ENCODE data around the gene AKR1C3.
"Not testable (repeated sequence)": the region's sequence is repeated elsewhere in the genome, so short reads cannot be mapped to it uniquely, and the experiment has no call there.

AKR1C3 gene

GRCh38 chr10:5094265-5095205 lies at the start of gene AKR1C3:
TSS of gene AKR1C3 (plus strand) at chr10:5094414. CDS start at chr10:5094445, 31 bp downstream.
- peak; percentile 76 for DNase-seq (ENCODE audit: low read depth)

GRCh38 chr10:5045095-5045494 lies 49.1 kb upstream of the AKR1C3 start:
- no peak for DNase-seq (ENCODE audit: low read depth)

DNA sequence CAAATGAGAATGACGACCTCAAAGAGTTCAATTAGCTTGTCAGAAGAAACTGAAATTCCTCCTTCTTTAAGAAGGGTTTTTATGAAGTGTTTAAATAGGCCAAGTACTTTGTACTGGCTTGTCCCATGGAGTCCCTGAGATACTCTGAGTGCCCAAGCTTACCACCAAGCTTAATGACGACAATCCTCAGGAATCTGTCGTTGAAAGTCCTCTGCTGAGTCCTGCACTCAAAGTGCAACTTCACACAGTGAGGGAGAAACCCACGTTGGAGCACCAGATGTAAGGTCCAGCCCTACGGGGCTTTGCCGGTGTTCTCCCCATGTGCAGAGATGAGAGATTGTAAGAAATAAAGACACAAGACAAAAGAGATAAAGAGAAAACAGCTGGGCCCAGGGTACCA lies 47.8 kb upstream of the AKR1C3 start:
- no peak for DNase-seq (ENCODE audit: low read depth)

- DNase-seq (ENCODE audit: low read depth), result not testable (repeated sequence)
Measured at GRCh38 chr10:5047055-5047454, 47.2 kb upstream of the AKR1C3 start.

DNA sequence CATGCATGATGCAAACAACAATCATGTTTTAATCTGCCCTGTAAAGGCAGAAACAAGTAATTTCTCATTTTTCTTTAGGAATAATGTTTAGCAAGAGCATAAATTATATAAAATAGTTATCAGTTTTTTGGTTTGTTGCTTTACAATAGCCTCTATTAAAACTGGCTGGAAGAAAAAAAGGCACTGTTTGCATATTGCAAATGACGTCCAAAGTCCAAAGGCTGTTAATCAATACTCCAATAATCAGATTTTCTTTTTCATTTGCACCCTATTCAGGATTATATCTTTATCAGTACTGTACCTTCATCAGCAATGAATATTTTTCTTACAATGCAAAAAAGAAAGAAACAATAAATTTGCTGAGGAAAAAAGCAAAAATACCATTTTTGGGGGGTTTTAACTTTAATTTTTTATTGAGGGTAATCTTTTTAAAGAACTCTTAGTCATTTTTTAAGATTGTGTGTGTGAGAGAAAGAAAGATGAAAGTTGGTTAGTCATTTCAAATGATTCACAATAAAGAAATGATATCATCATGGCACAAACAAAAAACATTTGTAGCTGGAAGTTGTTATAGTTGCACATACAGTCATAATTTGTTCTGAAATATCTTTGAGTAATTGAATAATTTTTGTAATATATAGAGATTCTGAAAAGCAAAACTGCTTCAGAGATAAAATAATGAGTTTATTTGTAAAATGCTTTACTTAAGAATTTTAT lies 46.1 kb upstream of the AKR1C3 start:
- DNase-seq (ENCODE audit: low read depth), result peak; percentile 67

- DNase-seq (ENCODE audit: low read depth), result not testable (repeated sequence)
Measured at GRCh38 chr10:5052951-5053500, 41.2 kb upstream of the AKR1C3 start.

DNA sequence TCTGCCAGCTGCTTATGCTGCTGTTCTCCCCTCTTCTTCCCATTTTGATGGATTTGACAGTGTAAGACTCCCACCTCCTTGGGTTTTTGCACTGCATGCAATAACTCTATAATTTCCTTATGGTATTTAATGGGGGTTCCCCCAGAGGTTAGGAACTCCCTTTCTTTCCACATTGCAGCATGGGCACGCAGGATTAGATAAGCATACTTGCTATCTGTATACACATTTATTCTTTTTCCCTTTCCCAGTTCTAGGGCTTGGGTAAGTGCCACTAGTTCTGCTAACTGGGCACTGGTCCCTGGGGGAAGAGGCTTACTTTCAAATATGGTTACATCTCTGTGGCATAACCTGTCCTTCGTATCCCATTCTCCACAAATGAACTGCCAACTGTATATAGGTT lies 39.4 kb upstream of the AKR1C3 start:
- not testable (repeated sequence) for DNase-seq (ENCODE audit: low read depth)

DNA sequence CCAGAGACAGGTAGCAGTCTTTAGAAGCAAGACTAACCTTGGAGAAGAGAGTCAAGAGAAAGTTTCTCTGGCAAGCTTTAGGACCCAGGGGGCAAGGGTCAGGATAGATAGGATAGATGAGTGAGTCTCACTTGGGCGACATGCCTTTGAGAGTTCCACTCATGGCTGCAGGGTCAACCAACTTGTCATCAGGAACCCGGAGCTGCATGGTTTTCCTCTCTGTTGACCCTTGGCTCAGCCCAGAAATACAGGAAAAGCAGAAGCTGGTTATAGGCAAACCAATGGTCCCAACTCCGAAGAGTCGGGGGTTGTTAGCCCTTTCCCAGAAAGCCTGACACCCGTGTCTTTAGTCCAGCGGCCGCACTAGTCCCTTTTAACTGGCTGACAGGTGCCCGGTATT lies 34.9 kb upstream of the AKR1C3 start:
- not testable (repeated sequence) for DNase-seq (ENCODE audit: low read depth)

DNA sequence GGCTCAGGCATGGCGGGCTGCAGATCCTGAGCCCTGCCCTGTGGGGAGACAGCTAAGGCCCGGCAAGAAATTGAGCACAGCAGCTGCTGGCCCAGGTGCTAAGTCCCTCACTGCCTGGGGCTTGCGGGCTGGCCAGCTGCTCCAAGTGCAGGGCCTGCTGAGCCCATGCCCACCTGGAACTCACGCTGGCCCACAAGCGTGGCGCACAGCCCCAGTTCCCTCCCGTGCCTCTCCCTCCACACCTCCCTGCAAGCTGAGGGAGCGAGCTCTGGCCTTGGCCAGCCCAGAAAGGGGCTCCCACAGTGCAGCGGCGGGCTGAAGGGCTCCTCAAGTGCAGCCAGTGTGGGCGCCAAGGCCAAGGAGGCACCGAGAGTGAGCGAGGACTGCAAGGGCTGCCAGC lies 33.4 kb upstream of the AKR1C3 start:
- not testable (repeated sequence) for DNase-seq (ENCODE audit: low read depth)

DNA sequence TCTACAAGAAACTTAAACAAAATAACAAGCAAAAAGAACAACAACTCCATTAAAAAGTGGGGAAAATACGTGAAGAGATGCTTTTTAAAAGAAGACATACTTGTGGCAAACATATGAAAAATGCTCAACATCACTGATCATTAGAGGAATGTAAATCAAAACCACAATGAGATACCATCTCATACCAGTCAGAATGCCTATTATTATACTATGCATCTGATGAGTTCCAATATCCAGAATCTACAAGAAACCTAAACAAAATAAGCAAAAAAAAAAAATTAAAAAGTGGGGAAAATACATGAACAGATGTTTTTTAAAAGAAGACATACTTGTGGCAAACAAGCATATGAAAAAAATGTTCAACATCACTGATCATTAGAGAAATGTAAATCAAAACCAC lies 29.6 kb upstream of the AKR1C3 start:
- peak; percentile 47 for DNase-seq (ENCODE audit: low read depth)

- no peak for DNase-seq (ENCODE audit: low read depth)
Measured at GRCh38 chr10:5068274-5068984, 25.8 kb upstream of the AKR1C3 start.

DNA sequence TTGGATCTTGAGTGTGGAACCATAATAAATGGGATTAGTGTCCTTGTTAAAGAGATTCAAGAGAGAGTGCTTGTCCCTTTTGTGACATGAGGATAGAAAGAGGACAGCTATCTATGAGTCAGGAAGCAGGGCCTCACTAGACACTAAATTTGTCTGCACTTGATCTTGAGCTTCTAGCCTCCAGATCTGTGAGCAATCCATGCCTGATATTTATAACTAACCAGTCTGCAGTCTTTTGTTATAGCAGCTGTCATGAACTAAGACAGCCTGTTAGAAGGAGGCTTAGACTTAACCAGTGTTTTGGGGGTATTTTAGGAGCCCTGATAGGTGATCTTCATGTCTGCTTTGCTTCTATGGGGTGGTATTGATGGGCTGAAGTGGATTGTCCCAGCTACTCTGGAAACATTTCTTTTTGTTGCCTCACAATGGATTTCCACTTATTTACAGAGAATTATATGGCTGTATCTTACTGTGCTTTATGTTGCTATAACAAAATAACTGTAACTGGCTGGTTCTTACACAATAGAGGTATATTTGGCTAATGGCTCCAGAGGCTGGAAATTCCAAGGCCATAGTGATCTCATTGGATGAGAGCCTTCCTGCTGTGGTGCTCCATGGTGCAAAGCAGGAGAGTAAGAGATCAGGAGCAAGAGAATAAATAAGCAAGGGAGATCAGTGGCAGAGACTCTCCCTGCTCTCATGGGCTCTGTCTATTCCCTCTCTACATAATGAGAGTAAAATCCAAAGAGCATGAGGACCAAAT lies 23.4 kb upstream of the AKR1C3 start:
- no peak for DNase-seq (ENCODE audit: low read depth)

GRCh38 chr10:5071411-5072198 lies 22.6 kb upstream of the AKR1C3 start:
- peak; percentile 22 for DNase-seq (ENCODE audit: low read depth)

GRCh38 chr10:5073659-5074058 lies 20.6 kb upstream of the AKR1C3 start:
- DNase-seq (ENCODE audit: low read depth), result no peak

DNA sequence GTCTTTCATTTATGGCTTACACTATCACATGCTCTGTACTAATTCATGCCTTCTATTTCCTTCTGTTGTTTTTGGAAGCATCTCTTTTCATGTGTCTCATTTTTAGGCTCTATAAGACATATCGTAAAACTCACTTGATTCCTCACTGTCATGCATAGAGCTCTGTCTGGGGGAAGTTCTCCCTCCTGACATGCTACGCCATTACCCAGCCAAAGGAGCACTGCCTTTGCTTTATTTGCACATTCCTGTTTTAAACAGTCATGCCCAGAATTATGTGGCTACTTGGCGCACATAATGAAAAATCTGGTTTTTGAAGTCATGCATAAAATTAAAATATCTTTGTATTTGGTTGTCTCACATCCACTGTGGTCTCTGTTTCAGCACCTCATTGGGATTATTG lies 17.6 kb upstream of the AKR1C3 start:
- no peak for DNase-seq (ENCODE audit: low read depth)

DNA sequence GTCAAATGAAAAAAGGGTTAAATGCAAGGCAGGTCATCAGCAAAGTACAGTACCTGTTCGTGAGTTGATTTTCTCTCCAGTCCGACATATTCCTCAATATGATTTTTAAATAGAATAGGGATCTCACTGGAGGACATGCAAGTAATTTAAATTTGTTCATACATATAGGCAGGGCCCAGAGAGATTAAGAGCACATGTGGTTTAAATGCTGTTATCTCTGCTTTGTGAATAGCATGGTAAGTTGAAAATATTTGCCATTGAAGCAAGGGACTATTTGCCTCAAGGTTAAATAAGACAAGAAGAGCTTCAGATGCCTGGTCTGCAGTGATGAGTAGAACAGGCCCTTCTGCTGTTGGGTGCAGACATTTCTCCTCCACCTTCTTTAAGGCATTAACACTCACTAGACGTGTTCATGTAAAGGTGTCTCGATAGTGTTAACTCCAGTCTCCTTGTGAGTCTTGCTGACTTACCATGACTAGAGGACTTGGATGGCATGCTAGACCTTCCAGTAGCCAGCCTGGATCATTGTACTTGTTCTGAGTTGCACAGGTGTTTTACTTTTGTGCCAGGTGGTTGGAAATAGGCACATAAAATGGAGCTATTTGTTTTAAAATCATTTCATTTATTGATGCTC lies 15.6 kb upstream of the AKR1C3 start:
- DNase-seq (ENCODE audit: low read depth), result no peak

DNA sequence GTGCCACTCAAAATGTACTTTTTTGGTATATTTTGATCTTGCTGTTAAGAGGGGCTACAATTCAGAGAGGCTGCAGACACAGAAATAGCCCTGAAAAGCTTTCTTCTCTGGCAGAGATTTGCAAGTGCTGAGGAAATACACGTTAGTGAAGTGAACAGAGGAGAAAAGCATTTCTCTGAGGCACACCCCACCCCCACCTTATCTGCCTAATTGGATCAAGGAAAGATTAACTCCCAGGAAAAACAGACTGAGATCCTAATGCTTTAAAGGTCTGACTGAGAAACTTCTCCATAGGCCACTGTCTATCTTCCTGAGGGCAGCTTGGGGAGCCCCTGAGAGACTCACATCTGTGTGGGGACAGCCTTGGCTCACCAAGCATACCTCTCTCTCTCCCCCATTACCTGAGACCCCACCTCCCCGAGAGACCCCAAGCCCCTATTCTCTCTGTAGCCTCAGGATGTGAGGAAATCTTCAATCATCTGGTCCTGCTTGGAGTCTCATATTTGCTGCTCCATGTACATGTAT lies 14.8 kb upstream of the AKR1C3 start:
- no peak for DNase-seq (ENCODE audit: low read depth)

DNA sequence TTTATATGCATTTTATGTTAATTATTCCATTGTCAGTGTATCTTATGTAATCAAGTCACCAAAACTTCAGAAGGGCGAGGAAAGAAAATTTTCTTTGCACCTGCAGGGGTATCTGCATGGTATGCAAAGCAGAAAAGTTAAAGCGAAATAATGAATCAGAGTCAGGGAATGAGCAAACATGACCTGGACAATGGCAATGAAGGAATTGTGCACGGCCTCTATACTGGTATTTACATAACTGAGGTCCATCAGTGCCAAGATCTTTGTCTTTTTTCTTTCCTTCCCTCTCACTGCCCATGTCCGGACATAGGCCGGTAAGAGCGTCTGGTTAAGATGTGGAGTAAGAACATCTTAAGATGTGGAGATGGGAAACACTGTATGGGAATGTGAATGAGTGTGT lies 14.4 kb upstream of the AKR1C3 start:
- no peak for DNase-seq (ENCODE audit: low read depth)

DNA sequence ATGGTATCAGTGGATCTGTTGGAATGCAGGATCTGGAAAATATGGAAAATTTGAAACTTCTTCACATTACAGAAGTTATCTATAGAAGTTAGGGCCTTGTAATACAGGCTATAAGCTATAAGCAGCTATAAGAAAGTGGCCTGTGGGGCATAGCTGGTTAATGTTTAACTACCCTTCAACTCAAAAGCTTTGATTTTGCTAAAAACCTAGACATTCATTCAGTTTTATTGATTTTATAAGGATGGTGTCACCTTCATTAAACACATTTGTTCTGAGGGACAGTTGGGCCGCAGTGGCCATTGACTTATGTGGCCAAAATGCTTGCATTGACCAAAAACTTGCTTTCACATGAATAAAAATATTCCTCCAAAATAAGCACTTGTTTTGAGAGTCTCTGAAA lies 13.1 kb upstream of the AKR1C3 start:
- no peak for DNase-seq (ENCODE audit: low read depth)

DNA sequence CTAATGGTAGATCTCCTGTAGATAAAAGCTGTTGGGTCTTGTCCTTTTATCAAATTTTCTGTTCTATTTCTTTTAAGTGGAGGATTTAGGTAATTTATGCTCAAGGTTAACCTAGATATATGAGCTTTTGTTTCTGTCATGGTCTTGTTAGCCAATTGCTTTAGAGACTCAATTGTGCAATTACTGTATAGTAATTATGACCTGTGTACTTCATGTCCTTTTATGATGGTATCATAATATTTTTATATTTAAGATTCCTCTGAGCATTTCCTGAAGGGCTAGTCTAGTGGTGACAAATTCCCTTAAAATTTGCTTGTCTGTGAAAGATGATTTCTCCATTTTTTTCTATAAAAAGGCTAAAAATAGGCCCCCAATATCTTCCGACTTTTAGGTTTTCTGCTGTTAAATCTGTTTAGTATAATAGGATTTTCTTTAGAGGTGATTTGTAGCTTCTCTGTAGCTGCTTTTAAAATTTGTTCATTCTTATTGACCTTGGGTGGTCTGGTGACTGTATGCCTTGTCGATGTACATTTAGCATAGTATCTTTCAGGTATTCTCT lies 5.4 kb upstream of the AKR1C3 start:
- no peak for DNase-seq (ENCODE audit: low read depth)
